Measurements from ENCODE around the gene PACRG. TPM values are rescaled to one million over a fixed set of nuclear protein-coding genes. Genes with fewer than 3 reads are reported as not detected.
A peak's percentile ranks its signal among the peaks of the same experiment; 100 is the strongest.

The PACRG gene
- total RNA-seq, 2 donors from 2014 or later = 2.8 to 21.3 TPM

- H3K4me3 ChIP-seq = no peak overlapping the region
- H3K36me3 ChIP-seq = no peaks in the 10 kb centered on the region
- no peak for DNase-seq (ENCODE audit: low spot score)
- H3K4me1 ChIP-seq = peaks cover 0 to 17% of the 10 kb centered on the region in 2 donors
- TF ChIP-seq CTCF (IDR thresholded peaks at IDR 0.05) = no peak
- no peaks in the 10 kb centered on the region for H3K27me3 ChIP-seq
- H3K9me3 ChIP-seq = no peaks in the 10 kb centered on the region
- peak overlapping the region; percentile 43 to 72 for H3K27ac ChIP-seq
These were observed 569.2 kb downstream of the PACRG start for GRCh38 chr6:163296835-163297519.

DNA sequence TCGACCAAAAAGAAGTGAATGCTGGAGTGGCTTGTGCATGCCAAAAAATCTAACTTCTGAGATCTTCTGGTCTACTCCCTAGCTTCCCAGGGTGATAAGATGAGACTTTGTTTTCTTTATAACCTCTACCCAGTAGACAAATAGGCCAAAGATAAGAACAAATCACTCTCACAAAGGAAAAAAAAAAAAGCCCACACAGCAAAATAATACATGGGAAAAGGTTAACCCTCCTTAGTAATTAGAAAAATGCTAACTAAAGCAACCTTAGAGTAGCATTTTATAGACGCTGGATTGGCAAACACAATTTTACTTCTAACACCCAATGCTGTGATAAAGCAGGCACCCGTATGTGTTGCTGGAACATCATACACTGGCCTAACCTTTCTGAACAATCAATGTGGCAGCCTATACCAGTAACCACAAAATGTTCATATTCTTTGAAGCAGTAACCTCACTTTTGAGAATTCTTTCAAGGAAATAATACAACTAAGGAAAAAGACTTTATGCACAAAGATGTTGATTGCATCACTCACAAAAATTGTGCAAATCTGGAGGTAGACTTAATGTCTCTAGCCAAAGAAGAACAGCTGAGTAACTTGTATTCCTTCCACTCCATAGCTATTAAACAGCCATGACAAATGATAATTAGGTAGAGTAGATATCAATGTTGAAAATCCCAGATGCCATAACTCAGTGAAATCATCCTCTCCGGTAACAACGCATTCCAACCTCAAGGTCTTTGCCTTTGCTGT lies 570.5 kb downstream of the PACRG start:
- no peak for DNase-seq (ENCODE audit: low spot score)
- H3K27me3 ChIP-seq = no peaks in the 10 kb centered on the region
- H3K27ac ChIP-seq = peak overlapping the region in 1 of 2 donors; percentile 72
- no peaks in the 10 kb centered on the region for H3K9me3 ChIP-seq
- H3K4me1 ChIP-seq = peaks cover 0 to 25% of the 10 kb centered on the region in 2 donors
- no peak for TF ChIP-seq CTCF (IDR thresholded peaks at IDR 0.05)
- H3K4me3 ChIP-seq = no peak overlapping the region
- no peaks in the 10 kb centered on the region for H3K36me3 ChIP-seq

DNA sequence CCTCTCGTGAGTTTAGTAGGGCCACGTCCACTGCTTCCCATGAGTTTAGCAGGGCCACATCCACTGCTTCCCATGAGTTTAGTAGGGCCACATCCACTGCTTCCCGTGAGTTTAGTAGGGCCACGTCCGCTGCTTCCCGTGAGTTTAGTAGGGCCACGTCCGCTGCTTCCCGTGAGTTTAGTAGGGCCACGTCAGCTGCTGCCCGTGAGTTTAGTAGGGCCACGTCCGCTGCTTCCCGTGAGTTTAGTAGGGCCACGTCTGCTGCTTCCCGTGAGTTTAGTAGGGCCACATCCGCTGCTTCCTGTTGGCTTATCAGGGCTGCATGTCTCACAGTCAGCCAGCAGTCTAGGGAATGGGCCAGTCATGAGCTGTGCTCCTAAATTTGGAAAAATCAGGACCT lies 573.1 kb downstream of the PACRG start:
- no peak overlapping the region for H3K4me3 ChIP-seq
- DNase-seq (ENCODE audit: low spot score) = no peak
- H3K27me3 ChIP-seq = no peaks in the 10 kb centered on the region
- H3K36me3 ChIP-seq = no peaks in the 10 kb centered on the region
- TF ChIP-seq CTCF (IDR thresholded peaks at IDR 0.05) = no peak
- peaks cover 0 to 25% of the 10 kb centered on the region in 2 donors for H3K4me1 ChIP-seq
- no peaks in the 10 kb centered on the region for H3K9me3 ChIP-seq
- H3K27ac ChIP-seq = peak overlapping the region; percentile 51 to 80

DNA sequence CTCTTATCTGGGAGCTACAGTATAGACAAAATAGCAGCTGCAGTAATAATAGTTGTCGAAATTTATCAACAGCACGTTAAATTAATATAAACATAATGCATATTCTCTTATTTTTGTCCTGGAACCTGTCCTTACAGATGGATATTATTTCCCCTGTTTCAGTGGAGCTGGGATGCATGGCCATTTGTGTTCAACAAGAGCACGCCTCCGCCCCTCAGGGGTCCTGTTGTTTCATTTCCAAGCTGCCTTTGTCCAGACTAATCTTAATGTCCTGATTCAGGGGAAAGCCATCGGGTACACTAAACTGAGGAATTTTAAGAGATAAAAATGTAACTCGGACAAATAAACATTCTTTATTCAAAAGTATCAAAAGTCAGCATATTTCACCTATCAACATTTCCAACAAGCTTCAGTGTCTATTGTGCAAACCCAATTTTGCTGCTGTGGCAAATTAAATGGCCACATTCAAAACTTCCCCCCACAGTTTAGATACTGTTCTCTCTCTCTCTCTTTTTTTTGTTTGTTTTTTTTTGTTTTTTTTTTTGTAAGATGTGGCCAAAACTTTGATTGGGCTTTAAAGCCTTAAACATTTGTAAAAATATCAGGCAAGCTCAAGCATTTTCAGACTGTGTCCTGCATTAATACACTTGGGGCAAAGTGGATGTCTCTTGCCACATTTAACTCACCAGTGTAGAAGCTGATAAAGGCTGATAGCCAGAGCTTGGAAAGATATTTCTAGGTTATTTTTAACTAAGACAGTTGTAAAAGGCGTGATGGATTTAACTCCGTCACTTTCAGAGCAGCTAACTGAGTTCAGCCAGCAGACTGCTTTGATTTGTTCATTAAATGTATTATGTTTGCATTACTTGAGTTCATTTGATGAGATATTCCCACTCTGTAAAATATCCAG lies 574.2 kb downstream of the PACRG start:
- Histone ChIP-seq H3K36me3 (no peaks in the 10 kb centered on the region), H3K27ac (peak overlapping the region; percentile 51 to 80), H3K27me3 (no peaks in the 10 kb centered on the region), H3K4me1 (peaks cover 0 to 25% of the 10 kb centered on the region in 2 donors), H3K4me3 (no peak overlapping the region), H3K9me3 (no peaks in the 10 kb centered on the region)
- DNase-seq (ENCODE audit: low spot score) = no peak
- no peak for TF ChIP-seq CTCF (IDR thresholded peaks at IDR 0.05)

DNA sequence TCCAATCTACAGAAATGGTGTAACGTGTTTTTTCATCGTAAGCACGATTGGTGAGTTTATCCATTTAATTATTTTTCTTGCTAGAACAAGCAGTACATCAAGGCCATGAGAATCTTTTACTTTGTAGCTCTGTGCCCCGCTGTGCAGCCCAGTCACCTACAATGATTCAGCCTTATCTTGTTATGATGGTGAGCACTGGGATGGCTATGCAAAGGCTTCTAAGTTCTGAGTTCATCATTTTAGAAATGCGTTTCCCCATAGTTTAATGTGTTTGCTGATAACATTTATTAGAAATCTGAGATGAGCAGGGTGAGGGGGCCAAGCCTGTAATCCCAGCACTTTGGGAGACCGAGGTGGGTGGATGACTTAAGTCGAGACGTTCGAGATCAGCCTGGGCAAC lies 575.0 kb downstream of the PACRG start:
- no peak for DNase-seq (ENCODE audit: low spot score)
- peaks cover 0 to 22% of the 10 kb centered on the region in 2 donors for H3K4me1 ChIP-seq
- no peak overlapping the region for H3K4me3 ChIP-seq
- no peak for TF ChIP-seq CTCF (IDR thresholded peaks at IDR 0.05)
- peak overlapping the region; percentile 51 to 80 for H3K27ac ChIP-seq
- H3K27me3 ChIP-seq = no peaks in the 10 kb centered on the region
- H3K36me3 ChIP-seq = no peaks in the 10 kb centered on the region
- no peaks in the 10 kb centered on the region for H3K9me3 ChIP-seq

All from right atrium auricular region (tissue), 2 donors.